ENCODE data around the gene ATP4B. TPM values are rescaled to one million over a fixed set of nuclear protein-coding genes. Genes with fewer than 3 reads are reported as not detected.
A peak's percentile ranks its signal among the peaks of the same experiment; 100 is the strongest.

The ATP4B gene
- total and polyA plus RNA-seq, 11 donors = not detected

- 94 to 97% (median 97%) methylated on average over 26 to 42 of the region's 42 CpGs for WGBS, 4 donors
- Histone ChIP-seq H3K4me1 (no peaks in the 10 kb centered on the region), H3K4me3 (no peak overlapping the region), H3K27ac (no peak overlapping the region), H3K36me3 (peaks cover 0 to 65% (median 47%) of the 10 kb centered on the region in 9 donors), H3K27me3 (no peaks in the 10 kb centered on the region), H3K9me3 (no peaks in the 10 kb centered on the region)
- TF ChIP-seq, protein P1, sequence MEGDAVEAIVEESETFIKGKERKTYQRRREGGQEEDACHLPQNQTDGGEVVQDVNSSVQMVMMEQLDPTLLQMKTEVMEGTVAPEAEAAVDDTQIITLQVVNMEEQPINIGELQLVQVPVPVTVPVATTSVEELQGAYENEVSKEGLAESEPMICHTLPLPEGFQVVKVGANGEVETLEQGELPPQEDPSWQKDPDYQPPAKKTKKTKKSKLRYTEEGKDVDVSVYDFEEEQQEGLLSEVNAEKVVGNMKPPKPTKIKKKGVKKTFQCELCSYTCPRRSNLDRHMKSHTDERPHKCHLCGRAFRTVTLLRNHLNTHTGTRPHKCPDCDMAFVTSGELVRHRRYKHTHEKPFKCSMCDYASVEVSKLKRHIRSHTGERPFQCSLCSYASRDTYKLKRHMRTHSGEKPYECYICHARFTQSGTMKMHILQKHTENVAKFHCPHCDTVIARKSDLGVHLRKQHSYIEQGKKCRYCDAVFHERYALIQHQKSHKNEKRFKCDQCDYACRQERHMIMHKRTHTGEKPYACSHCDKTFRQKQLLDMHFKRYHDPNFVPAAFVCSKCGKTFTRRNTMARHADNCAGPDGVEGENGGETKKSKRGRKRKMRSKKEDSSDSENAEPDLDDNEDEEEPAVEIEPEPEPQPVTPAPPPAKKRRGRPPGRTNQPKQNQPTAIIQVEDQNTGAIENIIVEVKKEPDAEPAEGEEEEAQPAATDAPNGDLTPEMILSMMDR (IDR thresholded peaks at IDR 0.05) = no peak
- no peak for TF ChIP-seq POLR2A (IDR thresholded peaks at IDR 0.05)
- DNase-seq (peak in 2 of 5 donors; percentile 15 to 34), ATAC-seq (no peak)
- intact Hi-C loops (cut with DNase I) = no loop called here
These were observed 26.5 kb downstream of the ATP4B start for GRCh38 chr13:113631341-113632095.

- Histone ChIP-seq H3K4me1 (no peaks in the 10 kb centered on the region), H3K4me3 (no peak overlapping the region), H3K9me3 (no peaks in the 10 kb centered on the region), H3K27me3 (no peaks in the 10 kb centered on the region), H3K27ac (no peak overlapping the region), H3K36me3 (peaks cover 0 to 58% (median 39%) of the 10 kb centered on the region in 9 donors)
- intact Hi-C loops (cut with DNase I) = no loop called here
- no peak for ATAC-seq
- WGBS, 4 donors = 95 to 100% (median 96%) methylated on average over 1 to 6 of the region's 6 CpGs
- DNase-seq = peak in 2 of 5 donors; percentile 20
- TF ChIP-seq POLR2A (IDR thresholded peaks at IDR 0.05) = no peak
- TF ChIP-seq, protein P1 (IDR thresholded peaks at IDR 0.05) = no peak
These were observed 27.2 kb downstream of the ATP4B start for GRCh38 chr13:113630804-113631203.

DNA sequence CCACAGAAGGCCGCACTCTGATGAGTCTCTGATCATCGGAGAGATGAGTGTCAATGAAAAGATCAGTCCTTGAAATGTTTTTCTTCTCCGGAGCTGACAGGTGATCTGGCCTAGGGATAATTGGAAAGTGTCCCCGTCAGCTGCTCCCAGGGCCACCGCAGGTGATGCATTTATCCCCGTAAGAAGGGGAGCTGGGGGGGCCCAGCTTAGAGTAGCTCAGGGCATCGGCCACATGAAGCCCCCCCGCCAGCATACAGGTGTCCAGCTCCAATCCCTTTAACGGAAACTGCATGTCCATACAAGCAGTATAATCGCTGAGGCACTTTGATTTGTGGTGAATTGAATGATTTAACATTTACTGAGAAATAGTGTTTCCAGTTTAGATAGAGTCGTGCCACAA lies 27.7 kb downstream of the ATP4B start:
- H3K9me3 ChIP-seq = no peaks in the 10 kb centered on the region
- ATAC-seq (no peak), DNase-seq (peak in 2 of 5 donors; percentile 11)
- H3K4me1 ChIP-seq = no peaks in the 10 kb centered on the region
- TF ChIP-seq, protein P1 (IDR thresholded peaks at IDR 0.05) = no peak
- no peak for TF ChIP-seq POLR2A (IDR thresholded peaks at IDR 0.05)
- no peaks in the 10 kb centered on the region for H3K27me3 ChIP-seq
- no peak overlapping the region for H3K27ac ChIP-seq
- 94 to 98% (median 97%) methylated on average over 11 of the region's 11 CpGs for whole genome bisulfite sequencing, 4 donors
- intact Hi-C loops (cut with DNase I) = no loop called here
- H3K4me3 ChIP-seq = no peak overlapping the region
- peaks cover 0 to 53% (median 34%) of the 10 kb centered on the region in 9 donors for H3K36me3 ChIP-seq

DNA sequence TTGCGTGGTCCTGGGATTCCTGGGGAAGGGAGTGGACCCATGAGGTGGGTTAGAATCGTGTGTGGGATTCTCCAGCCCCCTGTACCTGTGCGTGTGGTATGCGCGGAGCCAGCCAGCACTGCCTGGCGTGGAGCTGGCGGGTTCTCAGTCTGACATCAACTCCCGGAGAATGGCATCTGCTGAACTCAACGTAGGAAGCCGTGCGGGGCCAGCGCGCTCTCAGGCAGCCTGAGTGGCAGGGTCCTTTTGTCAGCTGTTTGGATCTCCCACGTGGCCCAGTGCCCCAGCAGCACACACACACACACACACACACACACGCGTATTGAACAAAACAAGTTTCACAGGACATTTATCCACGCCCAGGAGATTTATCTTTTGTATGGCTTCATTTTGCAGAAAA lies 28.1 kb downstream of the ATP4B start:
- WGBS, 4 donors = 93 to 94% (median 94%) methylated on average over 17 of the region's 17 CpGs
- Histone ChIP-seq H3K9me3 (no peaks in the 10 kb centered on the region), H3K4me1 (no peaks in the 10 kb centered on the region), H3K4me3 (no peak overlapping the region), H3K27ac (no peak overlapping the region), H3K27me3 (no peaks in the 10 kb centered on the region), H3K36me3 (peaks cover 0 to 48% (median 30%) of the 10 kb centered on the region in 9 donors)
- TF ChIP-seq POLR2A (IDR thresholded peaks at IDR 0.05) = no peak
- TF ChIP-seq, protein P1 (IDR thresholded peaks at IDR 0.05) = no peak
- peak in 1 of 5 donors; percentile 3 for DNase-seq
- no peak for ATAC-seq
- intact Hi-C loops (cut with DNase I) = loop anchor here in 1 of 10 donors (2.0 kb wide), 1 partner anchor 21 kb away; no protein-coding TSS in a partner anchor
